K562 (cell line): ENCODE results near the gene CREB3L2. TPM values are rescaled to one million over a fixed set of nuclear protein-coding genes. Genes with fewer than 3 reads are reported as not detected.

Experiments
- FOXK2 ChIP-seq, 2 experiments: fragments of 450-650 bp; IDR thresholded peaks in 1 of 2; conservative IDR thresholded peaks in 1 of 2; 2 replicates each; pipeline ENCODE4 v1.6.1; 2016; ENCODE audit warnings: low read depth in 2 of 2, mild to moderate bottlenecking in 1 of 2
- HNRNPUL1 ChIP-seq: fragments of 200-400 bp; formaldehyde crosslinking; IDR thresholded peaks from 2 replicates; pipeline ENCODE4 v1.6.1; 2017; ENCODE audit warnings: low read length
- PCBP1 ChIP-seq: fragments of 200-400 bp; formaldehyde crosslinking; IDR thresholded peaks from 2 replicates; pipeline ENCODE4 v1.6.1; 2018; ENCODE audit warnings: mild to moderate bottlenecking, low read depth, low read length; ENCODE audit not compliant: poor library complexity, severe bottlenecking
- SAFB ChIP-seq: fragments of 200-400 bp; formaldehyde crosslinking; IDR thresholded peaks from 2 replicates; pipeline ENCODE4 v1.6.1; 2017; ENCODE audit warnings: low read depth, low read length, borderline replicate concordance
- SMAD2 ChIP-seq: fragments of 150-350 bp; IDR thresholded peaks from 2 replicates; pipeline ENCODE4 v1.6.1; 2014; ENCODE audit warnings: low read depth, mild to moderate bottlenecking, low read length
- SREBF2 ChIP-seq: sonication (generic); formaldehyde crosslinking; IDR thresholded peaks from 2 replicates; pipeline ENCODE4 v1.4.0; 2020; ENCODE audit warnings: mild to moderate bottlenecking, missing genetic modification reagents
- SRSF7 ChIP-seq: fragments of 200-400 bp; formaldehyde crosslinking; optimal IDR thresholded peaks from 2 replicates; pipeline ENCODE3; 2017; ENCODE audit warnings: mild to moderate bottlenecking, low read depth, low read length
- TAF1 ChIP-seq: IDR thresholded peaks from 2 replicates; pipeline ENCODE4 v1.6.1; 2011; ENCODE audit warnings: mild to moderate bottlenecking, low read length, moderate library complexity; ENCODE audit not compliant: insufficient read depth, control insufficient read depth, severe bottlenecking; ENCODE audit errors: extremely low read depth
- YY1 ChIP-seq, 3 experiments: IDR thresholded peaks; 2 replicates each; pipeline ENCODE4 v1.6.1; 2011; ENCODE audit warnings: low read length in 2 of 3, mild to moderate bottlenecking in 2 of 3, moderate library complexity in 2 of 3, borderline replicate concordance in 1 of 3, control low read depth in 1 of 3, low read depth in 1 of 3; ENCODE audit not compliant: insufficient read depth in 3 of 3, insufficient replicate concordance in 2 of 3, control insufficient read depth in 1 of 3, insufficient read length in 1 of 3; ENCODE audit errors: extremely low read depth in 1 of 3
- ZFP36 ChIP-seq: fragments of 150-350 bp; IDR thresholded peaks from 2 replicates; pipeline ENCODE4 v1.6.1; 2018; ENCODE audit warnings: low read length, low read depth; ENCODE audit not compliant: partially characterized antibody
- ZSCAN29 ChIP-seq: fragments of 450-650 bp; IDR thresholded peaks from 2 replicates; pipeline ENCODE4 v1.6.1; 2017
- polyA plus RNA-seq, 8 experiments: library from polyadenylated mRNA; depleted of rRNA in 4 of 8; stranded (reverse) in 5 of 8; unstranded in 3 of 8; fragments of >200 nt; fragmentation: Nextera tagmentation in 2 of 8; fragmentation: Illumina TruSeq in 1 of 8; extraction: Ambion mirVana in 2 of 8; extraction: Trizol in 1 of 8; gene quantifications; 2 replicates each; pipeline versions ENCODE4 v1.2.1 to v1.2.3, GENCODE V29; 2011 to 2014; ENCODE audit warnings: inconsistent platforms in 1 of 8, missing spikeins in 1 of 8
- total RNA-seq, 7 experiments: library from RNA; depleted of rRNA in 6 of 7; stranded (reverse); fragments of >200 nt in 6 of 7; fragmentation: Illumina TruSeq in 2 of 7; extraction: Trizol in 2 of 7; gene quantifications; 2 replicates each; pipeline versions ENCODE4 v1.2.1 to v1.2.3, GENCODE V29; 2011 to 2021; ENCODE audit warnings: low replicate concordance in 1 of 7
- TF ChIP-seq, protein P1 (sequence below): sonication (generic); formaldehyde crosslinking; IDR thresholded peaks from 2 replicates; pipeline ENCODE4 v1.8.0; 2023; ENCODE audit warnings: mild to moderate bottlenecking, missing genetic modification reagents
- TF ChIP-seq, protein P2 (sequence below), 3 experiments: fragments of 200-800 bp in 1 of 3; sonication (Bioruptor generic) in 1 of 3; sonication (generic) in 1 of 3; formaldehyde crosslinking in 1 of 3; IDR thresholded peaks; 2 replicates each; pipeline versions ENCODE4 v1.6.1 to v1.8.0; 2016 to 2022; ENCODE audit warnings: mild to moderate bottlenecking in 2 of 3, missing compliant biosample characterization in 2 of 3, missing genetic modification characterization in 2 of 3, missing genetic modification reagents in 1 of 3
- TF ChIP-seq, protein P3 (sequence below): IDR thresholded peaks from 2 replicates; pipeline ENCODE4 v1.6.1; 2012; ENCODE audit warnings: low read depth, low read length, improper control_type of control experiment, borderline replicate concordance

Gene CREB3L2
- total and polyA plus RNA-seq, 9 of the 15 experiments (the other 6 are each of a cell fraction or from before 2014, with no cell fraction given) = 7.1 to 45.6 (median 15.8) TPM

- TF ChIP-seq SMAD2 (no peak), SAFB (no peak), TAF1 (no peak), SREBF2 (CRISPR knock-in tag) (no peak), ZFP36 (no peak), PCBP1 (no peak), HNRNPUL1 (no peak), ZSCAN29 (no peak), FOXK2 (conservative IDR thresholded peaks at IDR 0.05 in 1 of 2, IDR thresholded peaks at IDR 0.05 in 1 of 2; ENCODE audit: low read depth in 2 of 2) (peak; percentile 45 to 70; a peak in 3 of 4 replicates), SRSF7 (no peak), YY1 (IDR thresholded peaks at IDR 0.05; ENCODE audit: borderline replicate concordance in 1 of 3, control insufficient read depth in 1 of 3, extremely low read depth in 1 of 3, insufficient read depth in 3 of 3, insufficient read length in 1 of 3, insufficient replicate concordance in 2 of 3, low read depth in 1 of 3, low read length in 2 of 3) (no peak)
- TF ChIP-seq, protein P1, sequence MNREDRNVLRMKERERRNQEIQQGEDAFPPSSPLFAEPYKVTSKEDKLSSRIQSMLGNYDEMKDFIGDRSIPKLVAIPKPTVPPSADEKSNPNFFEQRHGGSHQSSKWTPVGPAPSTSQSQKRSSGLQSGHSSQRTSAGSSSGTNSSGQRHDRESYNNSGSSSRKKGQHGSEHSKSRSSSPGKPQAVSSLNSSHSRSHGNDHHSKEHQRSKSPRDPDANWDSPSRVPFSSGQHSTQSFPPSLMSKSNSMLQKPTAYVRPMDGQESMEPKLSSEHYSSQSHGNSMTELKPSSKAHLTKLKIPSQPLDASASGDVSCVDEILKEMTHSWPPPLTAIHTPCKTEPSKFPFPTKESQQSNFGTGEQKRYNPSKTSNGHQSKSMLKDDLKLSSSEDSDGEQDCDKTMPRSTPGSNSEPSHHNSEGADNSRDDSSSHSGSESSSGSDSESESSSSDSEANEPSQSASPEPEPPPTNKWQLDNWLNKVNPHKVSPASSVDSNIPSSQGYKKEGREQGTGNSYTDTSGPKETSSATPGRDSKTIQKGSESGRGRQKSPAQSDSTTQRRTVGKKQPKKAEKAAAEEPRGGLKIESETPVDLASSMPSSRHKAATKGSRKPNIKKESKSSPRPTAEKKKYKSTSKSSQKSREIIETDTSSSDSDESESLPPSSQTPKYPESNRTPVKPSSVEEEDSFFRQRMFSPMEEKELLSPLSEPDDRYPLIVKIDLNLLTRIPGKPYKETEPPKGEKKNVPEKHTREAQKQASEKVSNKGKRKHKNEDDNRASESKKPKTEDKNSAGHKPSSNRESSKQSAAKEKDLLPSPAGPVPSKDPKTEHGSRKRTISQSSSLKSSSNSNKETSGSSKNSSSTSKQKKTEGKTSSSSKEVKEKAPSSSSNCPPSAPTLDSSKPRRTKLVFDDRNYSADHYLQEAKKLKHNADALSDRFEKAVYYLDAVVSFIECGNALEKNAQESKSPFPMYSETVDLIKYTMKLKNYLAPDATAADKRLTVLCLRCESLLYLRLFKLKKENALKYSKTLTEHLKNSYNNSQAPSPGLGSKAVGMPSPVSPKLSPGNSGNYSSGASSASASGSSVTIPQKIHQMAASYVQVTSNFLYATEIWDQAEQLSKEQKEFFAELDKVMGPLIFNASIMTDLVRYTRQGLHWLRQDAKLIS = no peak
- TF ChIP-seq, protein P2, sequence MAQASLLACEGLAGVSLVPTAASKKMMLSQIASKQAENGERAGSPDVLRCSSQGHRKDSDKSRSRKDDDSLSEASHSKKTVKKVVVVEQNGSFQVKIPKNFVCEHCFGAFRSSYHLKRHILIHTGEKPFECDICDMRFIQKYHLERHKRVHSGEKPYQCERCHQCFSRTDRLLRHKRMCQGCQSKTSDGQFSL (CRISPR knock-in tag; IDR thresholded peaks at IDR 0.05) = 0 out of 2 replicates have a peak, but pooled peaks have one; percentile 30
- TF ChIP-seq, protein P2 (tag; IDR thresholded peaks at IDR 0.05) = no peak
- TF ChIP-seq, protein P3, sequence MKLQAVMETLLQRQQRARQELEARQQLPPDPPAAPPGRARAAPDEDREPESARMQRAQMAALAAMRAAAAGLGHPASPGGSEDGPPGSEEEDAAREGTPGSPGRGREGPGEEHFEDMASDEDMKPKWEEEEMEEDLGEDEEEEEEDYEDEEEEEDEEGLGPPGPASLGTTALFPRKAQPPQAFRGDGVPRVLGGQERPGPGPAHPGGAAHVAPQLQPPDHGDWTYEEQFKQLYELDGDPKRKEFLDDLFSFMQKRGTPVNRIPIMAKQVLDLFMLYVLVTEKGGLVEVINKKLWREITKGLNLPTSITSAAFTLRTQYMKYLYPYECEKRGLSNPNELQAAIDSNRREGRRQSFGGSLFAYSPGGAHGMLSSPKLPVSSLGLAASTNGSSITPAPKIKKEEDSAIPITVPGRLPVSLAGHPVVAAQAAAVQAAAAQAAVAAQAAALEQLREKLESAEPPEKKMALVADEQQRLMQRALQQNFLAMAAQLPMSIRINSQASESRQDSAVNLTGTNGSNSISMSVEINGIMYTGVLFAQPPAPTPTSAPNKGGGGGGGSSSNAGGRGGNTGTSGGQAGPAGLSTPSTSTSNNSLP = no peak
Measured at GRCh38 chr7:137953665-137954470, 48.0 kb downstream of the CREB3L2 start (continued).
